Renal cortical epithelial cell (primary cell): ENCODE measurements around the gene CCDC150. TPM values are rescaled to one million over a fixed set of nuclear protein-coding genes. Genes with fewer than 3 reads are reported as not detected.
"Not testable (repeated sequence)": the region's sequence is repeated elsewhere in the genome, so short reads cannot be mapped to it uniquely, and the experiment has no call there.

Experiments
- DNase-seq: peaks from one replicate; pipeline ENCODE4 v3.0.0-alpha.2; 2011; ENCODE audit warnings: low read depth
- total RNA-seq: library from RNA; depleted of rRNA; stranded (reverse); fragments of >200 nt; gene quantifications from 2 replicates; pipeline ENCODE4 v1.2.3, GENCODE V29; 2014

Gene CCDC150
- total RNA-seq, 1 donor from 2014 or later = 3.2 TPM

DNA sequence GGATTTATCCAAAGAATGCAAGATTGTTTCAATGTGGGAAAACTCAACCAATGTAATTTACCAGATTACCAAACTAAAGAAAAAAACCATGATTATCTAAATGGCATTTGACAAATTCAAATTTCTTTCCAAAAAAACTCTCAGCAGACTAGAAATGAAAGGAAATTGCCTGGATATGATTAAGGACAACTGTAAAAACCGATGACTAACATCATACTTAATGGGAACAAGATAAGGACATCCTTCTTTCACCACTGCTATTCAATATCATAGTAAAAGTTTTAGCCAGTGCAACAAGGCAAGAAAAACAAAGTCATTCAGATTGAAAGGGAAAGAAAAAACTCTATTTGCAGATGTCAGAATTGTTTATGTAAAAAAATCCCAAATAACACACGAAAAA lies 4.4 kb upstream of the CCDC150 start:
- no peak for DNase-seq

DNA sequence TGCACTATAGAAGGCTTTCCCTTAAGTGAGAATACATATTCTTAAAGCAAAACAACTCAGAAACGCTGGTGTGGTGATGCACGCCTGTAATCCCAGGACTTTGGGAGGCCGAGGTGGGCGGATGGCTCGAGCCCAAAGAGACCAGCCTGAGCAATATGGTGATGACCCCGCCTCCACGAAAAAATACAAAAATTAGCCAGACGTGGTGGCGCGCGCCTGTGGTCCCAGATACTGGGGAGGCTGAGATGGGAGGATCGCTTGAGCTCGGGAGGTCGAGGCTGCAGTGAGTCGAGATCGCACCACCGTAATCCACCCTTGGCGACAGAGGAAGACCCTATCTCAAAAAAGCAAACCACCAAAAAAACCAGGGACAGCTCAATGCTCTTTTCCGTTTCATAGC lies 750 bp upstream of the CCDC150 start:
- no peak for DNase-seq

DNA sequence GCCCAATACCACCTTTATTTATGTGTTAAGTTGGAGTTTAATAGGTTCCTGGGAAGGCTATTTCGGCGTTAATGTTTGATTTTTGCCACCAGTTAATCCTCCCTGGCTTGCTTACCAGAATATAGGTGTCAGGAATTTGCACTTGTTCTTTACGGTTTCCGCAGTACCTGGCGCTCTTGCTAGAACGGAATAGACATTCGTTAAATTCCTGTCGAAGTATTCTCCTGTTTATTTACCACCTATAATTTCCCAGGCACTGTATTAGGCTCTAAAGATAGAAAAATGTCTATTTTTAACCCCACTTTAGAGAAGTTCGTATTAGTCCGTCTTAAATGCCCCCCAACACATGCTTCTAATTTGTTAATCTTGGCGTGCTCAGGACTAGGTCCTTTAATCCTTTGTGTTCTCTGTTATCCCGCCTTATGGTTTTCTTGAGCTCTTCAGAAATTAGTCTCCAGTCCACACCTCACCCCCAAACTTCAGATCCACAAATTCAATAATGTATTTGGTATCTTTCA lies 575 bp downstream of the CCDC150 start:
- no peak for DNase-seq

DNA sequence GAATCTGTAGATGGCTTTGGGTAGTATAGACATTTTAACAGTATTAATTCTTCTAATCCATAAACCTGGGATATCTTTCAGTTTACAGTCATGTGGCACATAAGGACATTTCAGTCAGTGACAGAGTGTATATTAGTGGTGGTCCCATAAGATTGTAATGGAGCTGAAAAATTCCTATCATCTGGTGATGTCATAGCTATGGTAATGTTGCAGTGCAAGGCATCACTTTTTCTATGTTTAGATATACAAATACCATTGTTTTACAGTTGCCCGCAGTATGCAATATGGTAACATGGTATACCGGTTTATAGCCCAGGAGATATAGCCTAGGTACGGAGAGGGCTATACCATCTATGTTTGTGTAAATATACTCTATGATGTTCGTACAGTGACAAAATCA lies 9.7 kb downstream of the CCDC150 start:
- no peak for DNase-seq

DNA sequence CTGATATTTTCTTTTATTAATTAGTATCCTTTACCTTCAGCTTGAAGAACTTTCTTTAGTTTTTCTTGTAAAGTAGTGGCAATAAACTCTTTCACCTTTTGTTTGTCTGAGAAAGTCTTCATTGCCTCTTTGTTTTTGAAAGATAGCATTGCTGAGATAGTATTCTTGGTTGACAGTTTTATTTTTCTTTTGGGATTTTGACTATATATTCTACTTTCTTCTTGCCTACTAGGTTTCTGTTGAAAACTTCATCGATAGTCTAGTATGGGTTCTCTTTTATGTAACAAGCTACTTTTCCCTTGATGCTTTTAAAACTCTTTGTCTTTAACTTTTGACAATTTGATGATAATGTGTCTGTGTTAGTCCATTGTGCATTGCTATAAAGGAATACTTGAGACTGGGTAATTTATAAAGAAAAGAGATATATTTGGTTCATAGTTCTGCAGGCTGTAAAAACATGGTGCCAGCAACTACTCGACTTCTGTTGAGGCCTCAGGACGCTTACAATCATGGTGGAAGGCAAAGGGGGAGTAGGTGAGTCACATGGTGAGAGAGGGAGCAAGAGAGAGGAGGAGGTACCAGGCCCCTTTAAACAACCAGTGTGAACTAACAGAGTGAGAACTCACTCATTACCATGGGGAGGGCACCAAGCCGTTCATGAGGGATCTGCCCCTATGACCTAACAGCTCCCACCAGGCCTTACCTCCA lies 12.0 kb downstream of the CCDC150 start:
- no peak for DNase-seq

DNA sequence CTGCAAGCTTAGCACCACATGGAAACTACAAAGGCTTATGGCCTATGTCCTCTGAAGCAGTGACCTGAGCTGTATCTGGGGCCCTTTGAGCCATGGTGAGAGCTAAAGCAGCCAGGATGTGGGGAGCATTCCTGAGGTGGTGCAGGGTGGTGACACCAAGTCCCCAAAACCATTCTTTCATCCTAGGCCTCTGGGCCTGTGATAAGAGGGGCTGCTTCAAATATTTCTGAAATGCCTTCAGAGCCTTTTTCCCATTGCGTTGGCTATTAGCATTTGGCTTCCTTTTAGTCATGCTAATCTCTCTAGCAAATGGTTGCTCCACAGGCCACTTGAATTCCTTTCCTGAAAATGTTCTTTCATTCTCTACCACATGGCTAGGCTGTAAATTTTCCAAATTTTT lies 13.4 kb downstream of the CCDC150 start:
- no peak for DNase-seq

DNA sequence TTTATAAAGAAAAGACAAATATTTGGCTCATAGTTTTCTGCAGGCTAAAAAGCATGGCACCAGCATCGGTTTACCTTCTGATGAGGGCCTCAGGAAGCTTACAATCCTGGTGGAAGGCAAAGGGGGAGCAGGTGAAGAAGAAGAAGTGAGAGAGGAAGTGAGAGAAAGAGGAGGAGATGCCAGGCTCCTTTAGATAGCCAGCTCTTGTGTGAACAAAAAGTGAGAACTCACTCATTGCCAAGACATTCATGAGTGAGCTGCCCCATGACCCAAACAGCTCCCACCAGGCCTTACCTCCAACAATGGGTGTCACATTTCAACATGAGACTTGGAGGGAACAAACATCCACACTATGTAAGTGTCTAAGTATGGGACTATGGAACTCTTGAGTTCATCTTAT lies 14.3 kb downstream of the CCDC150 start:
- no peak for DNase-seq

DNA sequence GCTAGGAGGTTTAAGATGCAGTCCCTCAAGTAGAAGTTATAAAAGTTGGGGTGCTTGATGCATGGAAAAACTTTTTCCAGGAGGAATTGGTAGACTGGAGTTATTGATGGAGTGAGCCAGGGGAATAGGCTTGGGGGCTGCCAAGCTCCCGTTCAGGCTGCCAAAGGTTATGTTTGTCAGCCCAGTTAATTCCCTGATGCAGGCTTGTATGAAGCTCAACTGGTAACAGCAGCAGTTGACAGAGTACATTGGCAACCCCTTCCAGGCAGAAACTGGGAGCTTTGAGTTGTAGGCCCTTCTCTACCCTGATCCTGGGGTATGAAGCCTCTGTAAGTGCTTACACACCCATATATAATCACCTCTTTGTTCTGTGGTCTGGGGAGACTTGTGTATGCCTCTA lies 16.2 kb downstream of the CCDC150 start:
- DNase-seq = no peak

DNA sequence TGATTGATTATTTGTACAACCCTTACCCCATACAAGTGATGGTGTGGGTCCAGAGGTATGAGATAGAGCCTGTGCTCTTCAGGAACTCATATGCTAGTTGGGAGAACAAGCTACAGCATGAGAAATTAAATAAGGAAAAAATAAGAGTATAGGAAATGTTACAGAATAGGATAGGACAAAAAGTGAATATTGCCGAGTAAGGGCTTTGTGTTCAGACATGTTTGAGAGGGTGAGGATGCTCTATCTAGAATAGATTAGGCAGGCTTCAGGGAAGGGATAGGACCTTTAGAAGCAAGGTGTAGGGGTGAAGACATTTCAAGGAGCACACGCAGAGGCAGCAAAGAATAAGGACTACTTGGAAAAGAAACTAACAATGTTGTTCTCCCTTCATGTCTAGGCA lies 17.8 kb downstream of the CCDC150 start:
- no peak for DNase-seq

DNA sequence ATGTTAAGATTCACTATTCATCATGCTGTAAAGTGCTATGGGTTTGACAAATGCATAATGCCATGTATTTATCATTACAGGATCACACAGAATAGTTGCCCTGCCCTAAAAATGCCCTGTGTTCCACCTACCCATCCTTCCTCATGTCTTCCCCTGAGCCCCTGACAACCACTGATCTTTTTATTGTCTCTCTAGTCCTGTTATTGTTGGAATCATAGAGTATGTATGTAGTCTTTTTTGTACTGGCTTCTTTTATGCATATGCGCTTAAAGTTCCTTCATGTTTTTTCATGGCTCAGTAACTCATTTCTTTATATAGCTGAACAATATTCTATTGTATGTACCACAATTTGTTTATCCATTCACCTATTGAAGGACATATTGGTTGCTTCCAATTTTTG lies 20.3 kb downstream of the CCDC150 start:
- DNase-seq = no peak

DNA sequence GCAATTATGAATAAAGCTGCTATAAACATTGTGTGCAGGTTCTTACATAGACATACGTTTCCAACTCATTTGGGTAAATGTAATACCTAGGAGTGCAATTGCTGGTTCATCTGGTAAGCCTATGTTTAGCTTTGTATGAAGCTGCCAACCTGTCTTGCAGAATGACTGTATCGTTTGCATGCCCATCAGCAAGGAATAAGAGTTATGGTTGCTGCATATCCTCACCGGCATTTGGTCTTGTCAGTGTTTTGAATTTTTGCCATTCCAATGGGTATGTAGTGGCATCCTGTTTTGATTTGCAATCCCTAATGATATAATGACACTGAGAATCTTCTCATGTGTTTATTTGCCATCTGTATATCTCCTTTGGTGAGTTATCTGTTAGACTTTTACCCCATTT lies 20.7 kb downstream of the CCDC150 start:
- DNase-seq = peak; percentile 6

DNA sequence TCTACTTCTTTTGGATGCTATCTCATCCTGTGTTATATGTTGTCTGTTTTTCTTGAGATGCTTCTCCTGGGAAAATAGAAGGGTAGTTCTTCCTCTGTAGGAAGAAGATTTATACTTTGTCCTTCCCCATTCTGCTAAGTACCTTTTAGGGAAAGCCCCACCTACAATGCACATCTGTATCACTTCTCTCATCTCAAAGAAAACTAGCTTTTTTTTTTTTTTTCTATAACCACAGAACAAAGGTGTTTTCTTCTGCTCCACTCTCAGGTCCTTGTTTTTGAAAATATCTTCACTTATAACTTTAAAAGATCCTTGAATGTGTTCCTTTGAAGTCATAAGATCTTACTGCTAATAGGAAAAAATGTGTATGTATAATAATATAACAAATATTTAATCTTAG lies 30.8 kb downstream of the CCDC150 start:
- no peak for DNase-seq

DNA sequence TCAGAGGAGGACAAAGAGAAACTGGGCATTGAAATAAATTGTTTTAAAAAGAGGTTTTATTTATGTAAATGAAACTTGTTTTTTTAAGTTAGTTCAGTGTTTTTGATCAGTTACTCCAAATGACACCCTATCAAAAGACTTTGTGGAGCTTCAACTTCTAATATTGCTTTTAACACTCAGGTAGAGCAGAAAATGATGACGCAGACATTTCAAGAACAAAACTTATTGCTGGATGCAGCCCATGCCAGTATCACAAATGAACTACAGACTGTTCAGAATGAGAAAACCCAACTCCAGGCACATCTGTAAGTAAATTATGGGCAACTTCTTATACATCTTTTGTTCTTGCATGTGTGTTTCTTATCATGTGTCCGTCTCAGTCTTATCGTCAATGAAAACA lies 36.4 kb downstream of the CCDC150 start:
- no peak for DNase-seq

DNA sequence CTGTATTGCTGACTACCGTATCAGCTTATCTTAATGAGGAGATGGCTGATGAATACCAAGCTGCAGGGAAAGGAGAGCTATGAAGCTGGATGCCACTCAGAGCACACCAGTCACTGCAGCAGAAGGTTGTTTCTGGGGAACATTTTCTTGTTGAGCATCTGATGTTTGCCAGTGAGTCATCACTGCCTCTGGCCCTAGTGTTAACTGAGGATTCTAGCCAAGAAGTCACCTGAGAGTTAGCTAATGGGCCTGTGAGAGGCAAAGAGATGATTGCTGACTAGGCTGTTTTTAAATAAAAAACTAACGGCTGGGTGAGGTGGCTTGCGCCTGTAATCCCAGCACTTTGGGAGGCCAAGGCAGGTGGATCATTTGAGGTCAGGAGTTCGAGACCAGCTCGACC lies 37.9 kb downstream of the CCDC150 start:
- peak; percentile 91 for DNase-seq

DNA sequence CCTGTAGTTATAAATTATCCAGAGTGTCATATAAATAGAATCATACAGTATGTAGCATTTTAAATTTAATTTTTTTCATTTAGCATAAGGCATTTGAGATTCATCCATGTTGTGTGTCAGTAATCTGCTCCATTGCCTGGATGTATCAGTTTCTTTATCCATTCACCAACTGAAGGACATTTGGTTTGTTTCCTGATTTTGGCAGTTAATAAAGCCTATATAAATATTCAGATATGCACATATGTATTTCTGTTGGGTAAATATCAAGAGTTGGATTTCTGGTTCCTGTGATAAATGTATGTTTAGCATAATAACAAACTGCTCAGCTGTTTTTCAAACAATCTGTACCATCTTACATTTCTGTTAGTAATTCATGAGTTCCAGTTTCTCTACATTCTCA lies 39.9 kb downstream of the CCDC150 start:
- no peak for DNase-seq

DNA sequence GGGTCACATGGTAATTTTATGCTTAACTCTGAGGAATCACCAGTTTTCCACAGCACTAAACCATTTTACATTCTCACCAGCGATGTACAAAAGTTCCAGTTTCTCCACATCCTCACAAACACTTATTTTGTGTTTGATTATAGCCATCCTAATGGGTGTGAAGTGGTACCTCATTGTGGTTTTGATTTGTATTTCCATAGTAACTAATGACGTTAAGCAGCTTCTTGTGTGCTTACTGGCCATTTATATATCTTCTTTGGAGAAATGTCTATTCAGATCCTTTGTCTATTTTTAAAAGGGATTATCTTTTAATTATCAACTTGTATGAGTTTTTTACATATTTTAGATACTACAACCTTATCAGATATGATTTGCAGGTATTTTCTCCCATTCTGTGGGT lies 42.0 kb downstream of the CCDC150 start:
- no peak for DNase-seq

DNA sequence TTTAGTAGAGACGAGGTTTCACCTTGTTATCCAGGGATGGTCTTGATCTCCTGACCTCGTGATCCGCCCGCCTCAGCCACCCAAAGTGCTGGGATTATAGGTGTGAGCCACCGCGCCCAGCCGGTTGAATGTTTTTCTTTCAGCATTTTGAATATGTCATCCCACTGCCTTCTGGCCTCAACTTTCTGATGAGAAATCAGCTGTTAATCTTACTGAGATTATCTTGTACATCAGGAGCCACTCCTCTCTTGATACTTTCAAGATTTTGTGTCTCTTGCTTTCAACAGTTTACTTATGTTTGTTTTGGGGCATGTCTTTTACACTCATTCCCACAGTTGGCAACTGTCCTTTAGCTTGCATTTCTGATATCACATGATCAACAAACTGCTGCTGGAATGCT lies 46.3 kb downstream of the CCDC150 start:
- DNase-seq = no peak

DNA sequence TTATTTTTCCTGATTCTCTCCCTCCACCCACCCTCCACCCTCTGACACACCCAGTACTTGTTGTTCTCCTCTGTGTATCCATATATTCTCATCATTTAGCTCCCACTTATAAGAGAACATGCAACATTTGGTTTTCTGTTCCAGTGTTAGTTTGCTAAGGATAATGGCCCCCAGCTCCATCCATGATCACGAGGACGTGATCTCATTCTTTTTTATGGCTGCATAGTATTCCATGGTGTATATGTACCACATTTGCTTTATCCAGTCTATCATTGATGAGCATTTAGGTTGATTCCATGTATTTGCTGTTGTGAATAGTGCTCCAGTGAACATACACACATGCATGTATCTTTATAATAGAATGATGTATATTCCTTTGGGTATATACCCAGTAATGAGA lies 47.2 kb downstream of the CCDC150 start:
- DNase-seq = not testable (repeated sequence)

DNA sequence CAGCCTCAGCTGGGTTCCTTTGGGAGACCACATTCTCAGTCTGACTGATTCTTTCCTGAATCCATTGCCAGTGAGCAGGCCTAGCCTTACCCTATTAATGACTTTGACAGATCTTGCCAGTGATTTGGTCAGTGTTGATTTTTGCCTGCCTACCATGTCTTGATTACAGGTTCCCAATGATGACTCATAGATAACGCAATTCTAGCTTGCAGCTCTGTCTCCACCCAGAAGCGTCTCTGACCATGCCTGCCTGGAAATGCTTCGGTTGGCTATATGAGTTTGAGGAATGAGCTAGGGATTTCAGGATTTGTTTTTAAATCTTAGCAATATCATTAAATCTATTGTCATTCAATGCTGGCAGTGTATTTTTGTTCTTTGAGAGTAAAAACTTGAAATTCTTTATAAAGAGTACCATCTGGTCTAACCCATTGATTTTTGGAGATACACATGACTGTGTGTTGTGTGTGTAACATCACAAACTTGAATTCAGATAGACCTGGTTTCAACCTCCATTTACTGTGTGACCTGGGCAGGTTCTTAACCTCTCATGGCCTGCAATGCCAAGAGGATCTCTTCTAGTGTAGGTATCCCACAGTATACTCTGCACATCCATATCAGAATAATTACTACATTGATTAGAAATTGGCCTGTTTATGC lies 57.0 kb downstream of the CCDC150 start:
- peak; percentile 87 for DNase-seq

DNA sequence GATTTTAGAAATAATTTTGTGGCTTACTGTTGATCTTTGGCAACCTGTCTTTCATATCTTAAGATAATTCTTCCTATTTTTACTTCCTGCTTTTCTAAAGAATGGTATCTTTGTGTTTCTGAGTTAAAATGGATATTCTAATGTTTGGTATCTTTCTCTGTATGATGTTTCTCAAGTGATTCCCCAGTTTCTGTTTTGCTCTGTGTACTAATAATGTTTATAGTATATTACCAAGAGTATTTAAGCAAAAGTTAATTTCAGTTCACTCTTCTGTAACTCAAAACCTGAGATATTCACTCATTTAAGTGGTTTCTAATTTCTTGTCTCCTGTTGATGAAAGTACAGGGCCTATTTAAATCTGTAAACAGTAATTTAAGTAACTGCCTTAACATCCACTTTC lies 58.3 kb downstream of the CCDC150 start:
- no peak for DNase-seq

DNA sequence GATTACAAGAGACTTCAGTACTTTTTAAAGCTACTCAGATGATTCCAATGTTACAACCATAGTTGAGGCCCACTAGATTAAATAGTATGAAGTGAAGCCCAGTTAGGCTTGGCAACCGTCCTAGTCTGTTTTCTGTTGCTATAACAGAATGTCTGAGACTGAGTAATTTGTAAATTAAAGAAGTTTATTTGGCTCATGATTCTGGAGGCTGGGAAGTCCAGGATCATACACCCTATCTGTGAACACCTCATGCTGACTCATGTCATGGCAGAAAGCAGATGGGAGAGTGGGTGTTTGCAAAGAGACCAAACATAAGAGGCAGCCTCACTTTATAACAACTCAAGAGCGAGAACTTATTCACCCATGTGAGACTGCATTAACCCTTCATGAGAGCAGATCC lies 63.1 kb downstream of the CCDC150 start:
- DNase-seq = peak; percentile 38

DNA sequence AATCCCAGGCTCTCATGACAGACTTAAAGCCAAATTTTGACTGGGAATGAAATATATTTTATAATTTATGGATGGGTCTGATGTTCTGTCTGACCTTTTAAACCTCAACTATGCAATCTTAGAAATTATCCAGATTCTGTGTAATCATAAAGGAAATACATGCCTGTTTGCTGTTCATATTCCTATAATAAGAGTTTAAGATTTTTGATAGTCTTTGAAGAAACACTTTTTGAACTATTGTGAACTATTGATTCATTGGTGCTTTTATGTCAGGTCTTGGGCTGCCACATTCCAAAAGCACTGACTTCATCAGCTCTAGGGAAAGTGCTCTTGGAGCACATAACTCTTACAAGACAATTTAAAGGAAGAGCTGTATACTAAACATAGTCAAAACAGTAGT lies 64.2 kb downstream of the CCDC150 start:
- DNase-seq = peak; percentile 11

DNA sequence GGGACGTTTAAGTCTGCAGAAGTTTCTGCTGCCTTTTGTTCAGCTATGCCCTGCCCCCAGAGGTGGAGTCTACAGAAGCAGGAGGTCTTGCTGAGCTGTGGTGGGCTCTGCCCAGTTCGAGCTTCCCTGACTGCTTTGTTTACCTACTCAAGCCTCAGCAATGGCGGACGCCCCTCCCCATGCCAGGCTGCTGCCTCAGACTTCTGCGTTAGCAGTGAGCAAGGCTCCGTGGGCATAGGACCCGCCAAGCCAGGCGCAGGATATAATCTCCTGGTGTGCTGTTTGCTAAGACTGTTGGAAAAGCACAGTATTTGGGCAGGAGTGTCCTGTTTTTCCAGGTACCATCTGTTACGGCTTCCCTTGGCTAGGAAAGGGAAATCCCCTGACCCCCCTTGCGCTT lies 70.5 kb downstream of the CCDC150 start:
- DNase-seq = not testable (repeated sequence)

DNA sequence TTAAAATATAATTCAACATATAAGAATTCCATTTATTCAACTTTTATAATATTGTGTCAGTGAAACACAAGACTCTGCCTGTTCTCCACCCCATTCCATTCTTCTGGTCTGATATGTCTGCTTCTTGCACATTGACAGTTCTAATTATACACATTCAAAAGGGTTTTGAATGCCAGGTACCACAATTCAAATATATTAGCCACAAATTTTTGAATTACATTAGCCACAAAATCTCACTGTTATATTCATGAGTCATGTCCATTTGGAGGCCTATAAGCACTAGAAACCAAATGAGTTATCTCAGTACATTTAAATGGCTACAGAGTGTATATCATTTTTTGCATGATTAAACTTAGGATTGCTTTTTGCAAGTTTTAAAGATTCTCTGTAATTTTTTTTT lies 72.1 kb downstream of the CCDC150 start:
- no peak for DNase-seq
